VCaP (cell line): ENCODE data around the gene REX1BD.
A peak's percentile ranks its signal among the peaks of the same experiment; 100 is the strongest.

ENCODE experiments used
- H3K27ac ChIP-seq: fragments of 450-650 bp; 2 replicates; pipeline ENCODE4 v1.5.1; 2017
- TF ChIP-seq, protein P1 (sequence below): fragments of 450-650 bp; conservative IDR thresholded peaks from 2 replicates; pipeline ENCODE4 v1.5.1; 2017; ENCODE audit warnings: mild to moderate bottlenecking, moderate library complexity

REX1BD gene

GRCh38 chr19:18601875-18602274, 13.3 kb downstream of the REX1BD start:
- TF ChIP-seq, protein P1, sequence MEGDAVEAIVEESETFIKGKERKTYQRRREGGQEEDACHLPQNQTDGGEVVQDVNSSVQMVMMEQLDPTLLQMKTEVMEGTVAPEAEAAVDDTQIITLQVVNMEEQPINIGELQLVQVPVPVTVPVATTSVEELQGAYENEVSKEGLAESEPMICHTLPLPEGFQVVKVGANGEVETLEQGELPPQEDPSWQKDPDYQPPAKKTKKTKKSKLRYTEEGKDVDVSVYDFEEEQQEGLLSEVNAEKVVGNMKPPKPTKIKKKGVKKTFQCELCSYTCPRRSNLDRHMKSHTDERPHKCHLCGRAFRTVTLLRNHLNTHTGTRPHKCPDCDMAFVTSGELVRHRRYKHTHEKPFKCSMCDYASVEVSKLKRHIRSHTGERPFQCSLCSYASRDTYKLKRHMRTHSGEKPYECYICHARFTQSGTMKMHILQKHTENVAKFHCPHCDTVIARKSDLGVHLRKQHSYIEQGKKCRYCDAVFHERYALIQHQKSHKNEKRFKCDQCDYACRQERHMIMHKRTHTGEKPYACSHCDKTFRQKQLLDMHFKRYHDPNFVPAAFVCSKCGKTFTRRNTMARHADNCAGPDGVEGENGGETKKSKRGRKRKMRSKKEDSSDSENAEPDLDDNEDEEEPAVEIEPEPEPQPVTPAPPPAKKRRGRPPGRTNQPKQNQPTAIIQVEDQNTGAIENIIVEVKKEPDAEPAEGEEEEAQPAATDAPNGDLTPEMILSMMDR, result no peak
- H3K27ac ChIP-seq, result no peak overlapping the region

DNA sequence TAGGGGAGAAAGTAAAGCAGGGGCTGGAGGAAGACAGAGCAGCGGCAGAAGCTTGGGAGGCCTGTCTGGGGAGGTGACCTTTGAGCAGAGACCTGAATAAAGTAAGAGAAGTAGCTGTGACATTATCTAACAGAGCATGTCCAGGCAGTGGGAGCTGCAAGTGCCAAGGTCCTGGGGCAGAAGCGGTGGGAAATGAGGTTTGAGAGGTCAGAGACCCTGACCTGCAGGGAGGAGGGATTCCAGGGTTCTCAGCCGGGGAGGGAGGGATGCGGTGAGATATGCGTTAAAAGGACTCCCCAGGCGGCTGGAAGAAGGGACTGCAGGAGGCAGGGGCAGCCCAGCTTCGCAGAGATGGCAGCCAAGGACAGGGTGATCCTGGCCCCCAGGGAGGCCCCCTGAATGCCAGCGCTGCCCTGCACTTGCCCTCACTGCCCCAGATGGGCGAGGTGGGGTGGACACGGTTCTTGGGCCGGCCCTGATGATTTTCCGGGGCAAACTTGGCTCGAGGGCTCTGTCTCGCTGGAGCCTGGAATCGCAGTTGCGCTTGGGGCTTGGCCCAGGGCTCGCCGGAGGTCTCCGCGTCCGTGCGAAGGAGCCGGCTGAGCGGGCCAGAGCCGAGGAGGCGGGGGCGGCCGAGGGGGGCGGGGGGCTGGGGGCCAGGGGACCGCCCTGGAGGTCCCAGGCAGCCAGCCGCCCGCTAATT, 14.8 kb downstream of the REX1BD start:
- H3K27ac ChIP-seq, result no peak overlapping the region
- TF ChIP-seq, protein P1, result peak; percentile 40

DNA sequence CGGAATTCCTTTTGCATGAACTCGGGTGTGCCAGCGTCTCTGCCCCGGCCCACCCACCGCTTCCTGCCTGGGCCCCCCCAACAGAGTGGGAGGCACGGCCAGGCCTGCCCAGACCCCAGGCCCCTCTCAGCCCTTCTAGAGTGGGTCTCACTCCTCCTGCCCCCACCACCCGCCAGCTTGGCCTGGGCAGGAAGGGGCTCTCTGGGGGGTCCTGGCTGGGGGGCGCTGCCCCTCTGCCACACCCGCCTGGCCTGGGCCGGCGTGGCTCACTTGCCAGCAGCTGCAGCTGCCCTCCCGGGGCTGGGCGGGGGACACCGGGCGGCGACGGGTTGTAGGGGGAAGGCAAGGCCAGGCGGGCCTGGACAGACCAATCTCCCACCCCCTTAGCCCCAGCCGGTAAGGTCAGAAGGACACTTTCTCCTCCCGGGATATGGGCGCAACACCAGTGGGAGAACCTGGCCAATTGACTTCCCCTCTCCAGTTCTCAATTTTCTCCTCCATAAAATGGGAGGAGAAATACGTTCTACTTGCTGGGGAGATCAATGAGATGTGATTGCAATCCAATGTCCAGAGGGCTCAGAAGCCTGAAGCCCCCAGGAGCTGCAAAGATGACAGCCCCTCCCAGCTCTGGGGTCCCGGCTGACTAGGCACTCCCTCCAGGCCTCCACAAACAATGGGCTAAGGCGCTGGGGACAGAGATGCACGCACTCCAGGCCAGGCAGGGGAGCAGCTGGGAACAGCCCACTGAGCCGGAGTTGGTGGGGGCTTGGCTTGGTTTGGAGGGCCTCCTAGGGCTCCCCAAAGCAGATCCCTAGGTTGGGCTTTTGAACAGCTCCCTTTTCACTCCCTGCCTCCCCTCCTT, 15.6 kb downstream of the REX1BD start:
- TF ChIP-seq, protein P1, result no peak
- no peak overlapping the region for H3K27ac ChIP-seq

GRCh38 chr19:18604820-18605159, 16.2 kb downstream of the REX1BD start:
- no peak overlapping the region for H3K27ac ChIP-seq
- TF ChIP-seq, protein P1, result no peak

GRCh38 chr19:18605196-18605545, 16.6 kb downstream of the REX1BD start:
- no peak overlapping the region for H3K27ac ChIP-seq
- TF ChIP-seq, protein P1, result no peak

DNA sequence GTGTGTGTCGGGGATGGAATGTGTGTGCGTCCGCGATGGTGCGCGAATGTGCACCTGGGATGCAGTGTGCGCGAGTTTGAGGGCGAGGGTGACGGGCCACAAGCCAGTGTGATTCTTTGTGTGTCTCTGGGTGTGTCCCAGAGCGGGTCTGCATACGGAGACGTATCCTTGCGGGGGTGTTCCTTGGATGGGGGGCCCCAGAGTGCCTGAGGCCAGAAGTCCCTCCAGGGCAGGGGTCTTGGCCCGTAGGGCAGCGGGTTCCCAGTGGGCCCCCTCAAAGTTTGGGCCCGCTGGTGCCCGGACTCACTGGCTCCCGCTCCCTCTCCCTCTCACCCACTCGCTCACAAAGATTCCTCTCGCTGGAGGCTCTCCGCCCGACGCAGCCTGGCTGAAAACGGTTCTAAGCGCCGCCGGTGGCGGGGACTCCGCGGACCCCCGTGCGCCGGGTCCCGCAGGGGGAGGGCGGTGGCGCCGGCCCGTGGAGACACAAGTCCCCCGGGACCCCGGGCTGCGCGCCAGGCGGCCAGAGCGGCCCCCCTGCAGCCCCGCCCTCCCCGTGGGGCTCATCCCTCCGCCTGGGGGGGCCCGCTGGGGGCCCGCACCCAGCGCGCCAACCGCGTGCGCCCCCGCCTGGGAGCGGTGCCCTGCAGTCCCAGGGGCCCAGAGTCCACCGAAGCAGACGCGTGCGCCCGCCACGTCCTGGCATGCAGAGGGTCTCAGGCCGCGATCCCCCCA, 17.1 kb downstream of the REX1BD start:
- H3K27ac ChIP-seq, result no peak overlapping the region
- TF ChIP-seq, protein P1, result no peak
